PC-3 (cell line): ENCODE measurements around the gene NFIX. TPM values are rescaled to one million over a fixed set of nuclear protein-coding genes. Genes with fewer than 3 reads are reported as not detected.

Experiments
- ATAC-seq: fragments of 200-7000 bp; cut with Tn5 transposase; 2 replicates; pipeline ENCODE4 v1.9.1; 2020; ENCODE audit warnings: mild to moderate bottlenecking, moderate library complexity
- BruUV-seq: library from RNA; stranded (reverse); fragments of 400-500 nt; replicated peaks from 2 replicates; lab custom pipeline; 2021; lab: Mats Ljungman, UMichigan
- CTCF ChIA-PET: fragments of 300-600 bp; sonication (Branson Sonifier 250); formaldehyde crosslinking; loops from one replicate; lab custom pipeline; 2022; ENCODE audit warnings: antibody characterized with exemption; lab: Charles Lee
- POLR2A ChIA-PET: fragments of 300-600 bp; sonication (Branson Sonifier 250); formaldehyde crosslinking; loops from one replicate; lab custom pipeline; 2022; ENCODE audit warnings: antibody characterized with exemption; ENCODE audit not compliant: unreplicated experiment; lab: Charles Lee
- DNase-seq: peaks from one replicate; pipeline ENCODE4 v3.0.0-alpha.2; 2015
- H2AFZ ChIP-seq: fragments of 300-600 bp; sonication (generic); 2 replicates; pipeline ENCODE4 v1.6.0; 2016; ENCODE audit warnings: antibody characterized with exemption, low read length
- H3F3A ChIP-seq: fragments of 300-600 bp; sonication (generic); one replicate; pipeline ENCODE4 v1.6.0; 2017; ENCODE audit warnings: antibody characterized with exemption, low read length, control low read depth, mild to moderate bottlenecking; ENCODE audit not compliant: unreplicated experiment
- H3K27ac ChIP-seq: fragments of 300-600 bp; sonication (generic); 2 replicates; pipeline ENCODE4 v1.5.1; 2016; ENCODE audit warnings: mild to moderate bottlenecking, low read length
- H3K27me3 ChIP-seq: fragments of 300-600 bp; sonication (generic); 2 replicates; pipeline ENCODE4 v1.6.1; 2016; ENCODE audit warnings: low read length, mixed read lengths
- H3K36me3 ChIP-seq: fragments of 300-600 bp; sonication (generic); 2 replicates; pipeline ENCODE4 v1.6.1; 2016; ENCODE audit warnings: low read depth, mixed run types, low read length, mixed read lengths
- H3K4me1 ChIP-seq: fragments of 300-600 bp; sonication (generic); 2 replicates; pipeline ENCODE4 v1.5.1; 2016; ENCODE audit warnings: low read length; ENCODE audit not compliant: insufficient read depth
- H3K4me2 ChIP-seq: fragments of 300-600 bp; sonication (generic); 2 replicates; pipeline ENCODE4 v1.6.0; 2016; ENCODE audit warnings: low read length
- H3K4me3 ChIP-seq: fragments of 300-600 bp; sonication (generic); 2 replicates; pipeline ENCODE4 v1.5.1; 2016; ENCODE audit warnings: mild to moderate bottlenecking, low read length, mixed read lengths
- H3K79me2 ChIP-seq: fragments of 300-600 bp; sonication (generic); 2 replicates; pipeline ENCODE4 v1.6.1; 2017; ENCODE audit warnings: low read length, mixed read lengths
- H3K9ac ChIP-seq: fragments of 300-600 bp; sonication (generic); 2 replicates; pipeline ENCODE4 v1.6.0; 2016; ENCODE audit warnings: mild to moderate bottlenecking, low read length
- H3K9me2 ChIP-seq: fragments of 300-600 bp; sonication (generic); replicated peaks from 2 replicates; pipeline ENCODE4 v1.6.1; 2016; ENCODE audit warnings: mixed run types, low read length, mixed read lengths
- H3K9me3 ChIP-seq: fragments of 300-600 bp; sonication (generic); 2 replicates; pipeline ENCODE4 v1.6.1; 2016; ENCODE audit warnings: low read length, mixed read lengths
- H4K20me1 ChIP-seq: fragments of 300-600 bp; sonication (generic); 2 replicates; pipeline ENCODE4 v1.6.1; 2016; ENCODE audit warnings: low read length, mixed read lengths
- EZH2 ChIP-seq: fragments of 300-600 bp; sonication (generic); IDR thresholded peaks from one replicate; pipeline ENCODE4 v1.6.1; 2017; ENCODE audit warnings: antibody characterized with exemption, mild to moderate bottlenecking, low read length; ENCODE audit not compliant: unreplicated experiment
- EZH2phosphoT487 ChIP-seq: fragments of 300-600 bp; sonication (generic); IDR thresholded peaks from 2 replicates; pipeline ENCODE4 v1.6.1; 2018; ENCODE audit warnings: mild to moderate bottlenecking, antibody characterized with exemption, low read length, borderline replicate concordance
- intact Hi-C: fragments of 100-400 bp; cut with micrococcal nuclease; formaldehyde crosslinking; loops from 2 replicates; pipeline ENCODE4 v1.9.0; 2023
- total RNA-seq: library from RNA; depleted of rRNA; stranded (reverse); fragments of >200 nt; gene quantifications from 2 replicates; pipeline ENCODE4 v1.2.3, GENCODE V29; 2014
- TF ChIP-seq, protein P1 (sequence below): fragments of 300-600 bp; sonication (generic); conservative IDR thresholded peaks from 2 replicates; pipeline ENCODE4 v1.5.1; 2017; ENCODE audit warnings: antibody characterized with exemption, low read depth, mild to moderate bottlenecking, low read length

Gene NFIX
- total RNA-seq, 1 experiment from 2014 or later = 43.3 TPM

- H3K4me2 ChIP-seq = no peak overlapping the region
- peaks cover 21% of the 10 kb centered on the region for H3K4me1 ChIP-seq
These were observed 15.0 kb downstream of the NFIX start for GRCh38 chr19:13010038-13010991.

GRCh38 chr19:13010992-13011652 is 15.8 kb downstream of the NFIX start:
- CTCF ChIA-PET = interaction anchor here (0.5 to 0.6 kb wide), 3 partner anchors 43 to 234 kb away, joined by 3 read pairs; no protein-coding TSS in a partner anchor
- intact Hi-C loops = no loop called here

More at GRCh38 chr19:13010038-13010991, 15.0 kb downstream of the NFIX start:
- Histone ChIP-seq H3K27me3 (no peaks in the 10 kb centered on the region), H3K79me2 (peaks cover 80% of the 10 kb centered on the region), H3K9ac (no peak overlapping the region), H3K27ac (no peak overlapping the region), H3K4me3 (no peak overlapping the region), H3F3A (no peaks in the 10 kb centered on the region), H3K36me3 (0 out of 2 replicates have a peak, but pooled peaks cover 4% of the 10 kb centered on the region), H3K9me2 (no peaks in the 10 kb centered on the region), H4K20me1 (0 out of 2 replicates have a peak, but pooled peaks cover 4% of the 10 kb centered on the region), H2AFZ (no peak overlapping the region), H3K9me3 (no peaks in the 10 kb centered on the region)
- TF ChIP-seq EZH2phosphoT487 (no peak), EZH2 (no peak)
- TF ChIP-seq, protein P1, sequence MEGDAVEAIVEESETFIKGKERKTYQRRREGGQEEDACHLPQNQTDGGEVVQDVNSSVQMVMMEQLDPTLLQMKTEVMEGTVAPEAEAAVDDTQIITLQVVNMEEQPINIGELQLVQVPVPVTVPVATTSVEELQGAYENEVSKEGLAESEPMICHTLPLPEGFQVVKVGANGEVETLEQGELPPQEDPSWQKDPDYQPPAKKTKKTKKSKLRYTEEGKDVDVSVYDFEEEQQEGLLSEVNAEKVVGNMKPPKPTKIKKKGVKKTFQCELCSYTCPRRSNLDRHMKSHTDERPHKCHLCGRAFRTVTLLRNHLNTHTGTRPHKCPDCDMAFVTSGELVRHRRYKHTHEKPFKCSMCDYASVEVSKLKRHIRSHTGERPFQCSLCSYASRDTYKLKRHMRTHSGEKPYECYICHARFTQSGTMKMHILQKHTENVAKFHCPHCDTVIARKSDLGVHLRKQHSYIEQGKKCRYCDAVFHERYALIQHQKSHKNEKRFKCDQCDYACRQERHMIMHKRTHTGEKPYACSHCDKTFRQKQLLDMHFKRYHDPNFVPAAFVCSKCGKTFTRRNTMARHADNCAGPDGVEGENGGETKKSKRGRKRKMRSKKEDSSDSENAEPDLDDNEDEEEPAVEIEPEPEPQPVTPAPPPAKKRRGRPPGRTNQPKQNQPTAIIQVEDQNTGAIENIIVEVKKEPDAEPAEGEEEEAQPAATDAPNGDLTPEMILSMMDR = no peak
- ATAC-seq (no peak), DNase-seq (no peak)
- no TSS peak for BruUV-seq
- CTCF ChIA-PET = no interaction called here
- POLR2A ChIA-PET = no interaction called here
- intact Hi-C loops = no loop called here

More at GRCh38 chr19:13010992-13011652, 15.8 kb downstream of the NFIX start:
- Histone ChIP-seq H2AFZ (no peak overlapping the region), H3K4me2 (no peak overlapping the region), H3K27me3 (no peaks in the 10 kb centered on the region), H3K4me1 (peaks cover 29% of the 10 kb centered on the region), H3K79me2 (peaks cover 80% of the 10 kb centered on the region), H3F3A (no peaks in the 10 kb centered on the region), H3K4me3 (no peak overlapping the region), H3K36me3 (0 out of 2 replicates have a peak, but pooled peaks cover 4% of the 10 kb centered on the region), H4K20me1 (no peaks in the 10 kb centered on the region), H3K9me2 (no peaks in the 10 kb centered on the region), H3K9ac (no peak overlapping the region), H3K27ac (no peak overlapping the region), H3K9me3 (no peaks in the 10 kb centered on the region)
- ATAC-seq = no peak
- TF ChIP-seq EZH2 (no peak), EZH2phosphoT487 (no peak)
- TF ChIP-seq, protein P1 = no peak
- DNase-seq = no peak
- no TSS peak for BruUV-seq
- POLR2A ChIA-PET = no interaction called here
